DND-41 (cell line): ENCODE data around the gene NUDC.

ENCODE experiments used
- CTCF ChIP-seq: IDR thresholded peaks from 2 replicates; pipeline ENCODE4 v1.5.1; 2012; ENCODE audit warnings: borderline replicate concordance, low read length, moderate library complexity, mild to moderate bottlenecking; ENCODE audit not compliant: poor library complexity, severe bottlenecking; ENCODE audit errors: extremely low read depth
- EZH2 ChIP-seq: IDR thresholded peaks from 3 replicates; pipeline ENCODE4 v1.6.1; 2012; ENCODE audit warnings: borderline replicate concordance, low read depth, mild to moderate bottlenecking, moderate library complexity, low read length, inconsistent platforms; ENCODE audit not compliant: severe bottlenecking

- no peak for TF ChIP-seq CTCF
- no peak for TF ChIP-seq EZH2
These were observed 19.8 kb downstream of the NUDC start for GRCh38 chr1:26941311-26941710.
